ENCODE results near the gene CD69.

Gene CD69

DNA sequence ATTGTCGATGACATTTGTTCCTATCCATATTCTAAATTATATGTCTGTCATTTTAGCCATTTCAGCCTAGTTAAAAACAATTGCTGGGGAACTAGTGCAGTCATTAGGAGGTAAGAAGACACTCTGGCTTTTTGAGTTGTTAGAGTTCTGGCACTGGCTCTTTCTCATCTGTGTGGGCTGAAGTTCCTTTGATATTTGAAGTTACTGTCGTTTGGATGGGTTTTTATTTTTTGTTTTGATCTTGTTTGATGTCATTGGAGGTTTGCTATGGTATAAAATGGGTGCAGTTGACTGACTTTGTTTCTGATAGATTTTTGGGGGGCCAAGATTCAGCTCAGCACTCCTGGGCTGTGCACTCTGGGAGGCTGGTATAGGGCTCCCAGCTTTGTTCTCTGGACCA, 20.7 kb upstream of the CD69 start:
- no peak for DNase-seq (ENCODE audit: low read depth, low spot score)

DNA sequence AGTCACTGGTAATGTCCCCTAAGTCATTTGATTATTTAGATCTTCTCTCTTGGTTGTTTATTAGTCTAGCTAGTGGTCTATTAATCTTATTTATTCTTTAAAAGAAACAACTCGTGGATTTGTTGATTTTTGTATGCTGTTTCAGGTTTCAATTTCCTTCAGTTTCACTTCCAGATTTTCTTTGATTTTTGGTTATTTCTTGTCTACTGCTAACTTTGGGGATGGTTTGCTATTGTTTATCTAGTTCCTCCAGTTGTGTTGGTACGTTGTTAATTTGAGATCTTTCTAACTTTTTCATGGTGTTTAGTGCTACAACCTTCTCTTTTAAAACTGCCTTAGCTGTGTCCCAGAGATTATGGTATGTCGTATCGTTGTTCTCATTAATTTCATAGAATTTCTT, 18.5 kb upstream of the CD69 start:
- no peak for DNase-seq (ENCODE audit: low read depth, low spot score)

DNA sequence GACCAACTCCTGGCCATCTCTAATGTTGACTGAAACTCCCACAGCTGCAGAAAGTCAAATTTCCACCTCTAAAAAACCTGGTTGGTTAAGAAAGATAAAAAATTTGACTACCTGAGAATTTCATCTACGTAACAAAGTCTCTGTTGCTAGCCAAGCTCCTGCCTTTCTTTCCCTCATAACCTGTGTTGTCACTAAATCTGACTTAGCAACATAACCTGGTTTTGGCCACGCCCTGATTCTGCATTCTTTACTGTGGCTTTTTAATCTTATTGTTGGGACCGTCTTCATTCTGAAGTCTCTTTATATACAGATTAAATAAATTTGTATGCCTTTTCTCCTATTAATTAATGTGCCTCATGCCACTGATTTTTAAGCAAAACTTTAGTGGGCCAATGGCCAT, 16.1 kb upstream of the CD69 start:
- DNase-seq (ENCODE audit: low read depth, low spot score) = no peak

DNA sequence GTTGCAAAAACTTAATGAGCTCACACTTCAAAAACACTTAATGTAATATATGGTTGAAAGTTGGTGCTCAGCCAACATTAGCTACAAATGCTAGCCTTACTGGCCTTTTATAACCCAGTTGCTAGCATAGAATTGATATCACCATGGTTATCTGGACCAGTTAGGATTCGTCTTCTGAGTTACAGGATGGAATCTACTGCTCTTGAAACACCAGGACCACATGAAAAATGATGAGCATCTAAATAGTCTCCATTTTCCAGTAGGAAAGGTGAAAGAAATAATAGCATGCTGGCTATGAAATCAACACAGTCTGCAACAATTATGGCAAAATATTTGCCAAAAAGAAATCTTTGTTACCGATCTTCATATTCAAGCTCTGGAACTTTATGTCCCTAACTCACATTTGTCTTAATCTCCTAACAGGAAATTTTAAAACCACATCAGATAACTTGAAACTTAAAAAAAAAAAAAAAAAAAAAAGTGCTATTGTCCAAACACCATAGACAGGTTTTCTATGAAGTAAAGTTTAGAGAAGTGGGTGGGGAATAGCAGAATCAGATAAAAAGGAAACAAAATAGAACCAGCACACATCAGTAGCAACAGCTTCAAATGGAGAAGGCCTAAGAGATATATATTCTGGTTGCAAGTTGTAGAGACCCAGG, 12.6 kb upstream of the CD69 start:
- no peak for DNase-seq (ENCODE audit: low read depth, low spot score)

DNA sequence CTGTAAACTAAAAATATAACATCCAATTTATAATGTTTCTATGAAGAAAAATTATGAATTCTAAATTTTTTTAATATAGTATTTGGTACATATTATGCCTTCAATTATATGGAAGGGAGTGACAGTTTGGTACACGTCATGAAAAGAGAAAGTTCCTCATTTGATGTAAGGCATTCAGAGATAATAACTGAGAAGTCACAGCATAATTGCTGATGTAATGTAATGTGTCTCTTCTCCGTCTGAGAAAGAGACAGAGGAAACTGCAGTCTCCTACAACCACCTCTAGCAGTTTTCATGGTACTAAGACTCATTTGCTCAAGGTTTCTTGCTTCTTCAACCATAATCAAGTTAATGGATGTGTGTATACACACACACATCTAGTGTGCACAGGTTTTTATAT, 2.3 kb upstream of the CD69 start:
- DNase-seq (ENCODE audit: low read depth, low spot score) = no peak

DNA sequence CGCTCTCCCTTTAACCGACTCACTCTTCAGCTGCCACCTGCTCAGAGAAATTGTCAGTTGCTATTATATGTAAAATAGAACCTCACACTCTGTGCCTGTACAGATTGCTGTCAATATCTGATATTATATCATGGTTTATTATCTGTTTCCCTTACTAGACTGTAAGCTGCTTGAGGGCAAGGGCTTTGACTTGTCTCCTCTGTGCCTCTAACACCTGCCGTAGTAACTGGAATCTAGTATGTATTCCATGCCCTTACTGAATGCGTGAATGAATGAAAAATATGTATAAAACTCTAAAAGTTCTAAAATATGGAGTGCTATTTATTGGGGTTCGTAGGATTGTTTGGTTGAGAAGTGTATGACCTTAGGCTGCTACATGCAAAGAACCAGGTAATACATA, 1.7 kb upstream of the CD69 start:
- DNase-seq (ENCODE audit: low read depth, low spot score) = no peak

DNA sequence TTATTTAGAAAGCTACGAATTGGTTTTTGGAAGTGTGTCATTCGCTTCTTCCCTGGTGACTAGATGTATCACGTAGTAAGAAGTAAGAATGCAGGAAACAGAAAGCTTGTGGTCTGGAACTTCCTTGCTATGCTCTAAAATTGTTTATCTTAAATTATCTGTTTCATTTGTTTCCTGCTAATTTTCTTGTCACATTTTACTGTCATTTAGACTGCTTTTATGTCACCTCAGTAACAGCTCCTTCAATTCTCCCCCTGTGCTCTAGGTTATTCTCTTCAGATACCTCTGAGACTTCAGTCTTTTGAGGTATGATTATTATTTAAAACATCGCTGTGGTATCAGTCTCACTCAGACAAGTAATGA, 699 bp upstream of the CD69 start:
- no peak for DNase-seq (ENCODE audit: low read depth, low spot score)

DNA sequence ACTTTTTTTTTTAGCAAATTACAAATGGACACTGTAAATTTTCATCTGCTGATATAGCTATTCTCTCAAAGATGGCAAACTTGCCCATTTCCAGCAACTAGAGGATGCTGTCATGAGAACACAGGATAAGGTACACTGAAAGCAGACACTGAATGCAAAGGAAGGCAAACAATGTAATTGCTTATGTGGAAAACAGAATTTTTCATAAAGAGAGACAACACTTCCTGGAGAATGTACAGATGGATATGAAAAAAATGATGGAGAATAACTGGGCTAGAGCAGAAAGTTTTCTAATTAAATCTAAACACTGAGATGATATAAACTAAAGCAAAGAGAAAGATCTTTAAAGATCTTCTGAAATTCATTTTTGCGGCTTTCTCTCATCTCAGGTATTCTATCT, 581 bp downstream of the CD69 start:
- DNase-seq (ENCODE audit: low read depth, low spot score) = no peak

DNA sequence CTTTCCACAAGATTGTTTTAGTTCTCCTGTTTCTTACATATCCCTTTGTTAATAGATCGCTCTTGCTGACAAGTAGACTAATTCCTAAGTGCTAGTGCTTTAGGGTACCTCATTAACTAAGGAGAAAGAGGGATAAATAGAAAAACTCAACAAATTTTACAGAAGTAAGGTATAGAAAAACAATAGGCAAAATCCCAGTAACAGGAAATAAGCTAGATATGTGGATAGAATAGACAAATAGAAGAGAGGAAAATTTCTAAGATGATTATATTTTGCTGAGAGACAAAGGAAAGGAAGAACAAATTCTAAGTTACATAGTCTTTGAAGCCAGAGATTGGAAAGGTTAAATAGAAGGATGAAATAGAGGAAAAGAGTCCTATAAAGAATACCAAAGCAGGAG, 1.0 kb downstream of the CD69 start:
- DNase-seq (ENCODE audit: low read depth, low spot score) = no peak

DNA sequence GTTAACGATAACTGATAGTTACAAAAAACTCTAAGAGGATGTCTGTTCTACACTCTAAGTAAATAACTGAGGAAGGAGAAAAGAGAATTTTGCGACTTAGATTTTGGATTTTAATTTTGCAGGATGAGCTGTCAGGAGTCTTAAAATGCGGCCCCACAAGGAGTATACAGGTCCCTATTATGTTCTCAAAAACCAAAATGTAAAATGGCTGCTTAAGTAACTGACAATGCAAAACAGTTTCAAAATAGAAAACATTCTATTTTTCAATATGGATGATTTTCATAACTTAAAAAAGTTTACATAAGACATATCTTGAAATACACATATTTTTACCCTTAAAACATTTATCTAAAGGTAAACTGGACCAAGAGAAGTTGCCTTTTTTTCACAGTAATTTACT, 2.6 kb downstream of the CD69 start:
- no peak for DNase-seq (ENCODE audit: low read depth, low spot score)

DNA sequence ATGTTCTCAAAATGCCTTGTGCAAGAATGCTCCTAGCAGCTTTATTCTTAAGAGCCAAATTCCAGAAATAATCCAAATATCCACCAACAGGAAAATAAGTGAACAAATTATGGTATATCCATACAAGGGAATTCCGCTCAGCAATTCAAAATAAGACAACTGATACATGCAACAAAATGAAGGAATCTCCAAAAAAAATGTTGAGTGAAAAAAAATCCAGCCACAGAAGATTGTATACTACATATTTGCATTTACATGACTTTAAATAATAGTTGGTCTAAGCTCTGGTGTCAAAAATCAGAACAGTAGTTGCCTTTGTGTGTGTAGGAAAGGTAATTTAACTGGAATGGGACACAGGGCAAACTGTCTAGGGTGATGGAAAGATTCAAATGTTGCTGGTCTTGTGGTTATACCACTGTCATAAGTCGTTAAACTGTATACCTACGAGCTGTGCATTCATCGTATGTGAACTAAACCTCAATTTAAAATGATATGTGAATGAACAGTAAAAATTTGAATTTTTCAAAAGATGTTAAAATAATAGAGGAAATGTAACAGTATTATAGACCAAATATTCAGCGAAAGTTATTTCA, 3.2 kb downstream of the CD69 start:
- DNase-seq (ENCODE audit: low read depth, low spot score) = no peak

DNA sequence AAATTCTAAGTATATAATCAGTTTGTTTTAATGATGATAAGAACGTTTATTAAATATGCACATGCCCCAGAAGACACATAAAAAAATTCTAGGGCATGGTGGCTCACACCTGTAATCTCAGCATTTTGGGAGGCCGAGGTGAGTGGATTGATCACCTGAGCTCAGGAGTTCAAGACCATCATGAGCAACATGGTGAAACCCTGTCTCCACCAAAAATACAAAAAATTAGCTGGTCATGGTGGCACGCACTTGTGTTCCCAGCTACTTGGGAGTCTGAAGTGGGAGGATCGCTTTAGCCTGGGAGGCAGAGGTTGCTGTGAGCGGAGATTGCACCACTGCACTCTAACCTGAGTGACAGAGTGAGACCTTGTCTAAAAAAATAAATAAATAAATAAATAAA, 4.0 kb downstream of the CD69 start:
- no peak for DNase-seq (ENCODE audit: low read depth, low spot score)

DNA sequence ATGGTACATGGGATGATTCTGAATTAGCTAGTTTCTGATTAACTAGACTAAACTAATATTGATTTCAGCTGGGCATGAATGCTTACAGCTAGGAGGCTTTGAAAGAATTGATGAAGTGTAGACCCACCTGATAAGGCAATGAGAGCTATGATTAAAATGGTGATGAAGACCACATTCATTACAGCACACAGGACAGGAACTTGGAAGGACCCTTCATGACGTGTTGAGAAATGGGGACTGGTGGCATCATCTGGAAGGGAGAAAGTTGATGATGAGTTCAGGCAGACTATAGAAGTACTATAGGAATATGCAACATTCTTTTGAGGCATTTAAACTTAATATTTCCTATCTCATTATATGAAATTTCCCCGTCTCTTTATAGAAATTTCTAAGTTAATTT, 4.5 kb downstream of the CD69 start:
- DNase-seq (ENCODE audit: low read depth, low spot score) = no peak

DNA sequence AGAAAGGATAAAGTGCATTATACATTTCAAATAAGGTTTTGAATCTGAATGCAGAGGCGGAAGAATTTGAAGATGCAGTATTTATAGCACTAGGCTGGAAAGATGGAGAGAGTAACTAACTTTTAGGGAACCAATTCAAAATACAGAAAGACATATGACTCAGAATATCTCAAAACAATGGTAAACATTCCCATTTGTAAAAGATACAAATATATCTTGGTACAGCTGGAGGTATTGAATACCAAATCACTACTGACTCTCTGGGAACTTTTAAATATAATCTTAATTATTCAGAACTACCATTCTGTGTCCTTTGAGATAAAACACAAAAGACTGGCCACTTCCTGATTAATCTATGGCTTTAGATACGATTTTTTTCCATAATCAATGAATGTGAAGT, 5.1 kb downstream of the CD69 start:
- no peak for DNase-seq (ENCODE audit: low read depth, low spot score)

DNA sequence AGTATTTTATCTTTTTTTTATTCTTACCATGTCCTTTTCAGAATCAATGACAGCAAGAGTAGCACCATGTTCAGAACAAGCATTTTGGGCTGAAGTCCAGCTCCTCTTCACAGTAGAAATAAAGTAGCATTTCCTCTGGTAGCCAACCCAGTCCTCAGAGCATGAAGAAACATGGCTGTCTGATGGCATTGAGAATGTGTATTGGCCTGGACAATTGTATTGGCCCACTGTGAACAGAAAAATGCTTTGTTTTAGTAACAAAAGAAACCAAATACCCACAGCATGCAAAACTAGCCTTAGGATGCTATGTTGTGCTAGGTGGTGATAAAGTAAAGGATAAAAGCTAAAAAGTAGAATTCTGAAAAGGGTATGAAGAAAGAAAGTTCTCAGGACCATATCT, 5.7 kb downstream of the CD69 start:
- DNase-seq (ENCODE audit: low read depth, low spot score) = no peak

DNA sequence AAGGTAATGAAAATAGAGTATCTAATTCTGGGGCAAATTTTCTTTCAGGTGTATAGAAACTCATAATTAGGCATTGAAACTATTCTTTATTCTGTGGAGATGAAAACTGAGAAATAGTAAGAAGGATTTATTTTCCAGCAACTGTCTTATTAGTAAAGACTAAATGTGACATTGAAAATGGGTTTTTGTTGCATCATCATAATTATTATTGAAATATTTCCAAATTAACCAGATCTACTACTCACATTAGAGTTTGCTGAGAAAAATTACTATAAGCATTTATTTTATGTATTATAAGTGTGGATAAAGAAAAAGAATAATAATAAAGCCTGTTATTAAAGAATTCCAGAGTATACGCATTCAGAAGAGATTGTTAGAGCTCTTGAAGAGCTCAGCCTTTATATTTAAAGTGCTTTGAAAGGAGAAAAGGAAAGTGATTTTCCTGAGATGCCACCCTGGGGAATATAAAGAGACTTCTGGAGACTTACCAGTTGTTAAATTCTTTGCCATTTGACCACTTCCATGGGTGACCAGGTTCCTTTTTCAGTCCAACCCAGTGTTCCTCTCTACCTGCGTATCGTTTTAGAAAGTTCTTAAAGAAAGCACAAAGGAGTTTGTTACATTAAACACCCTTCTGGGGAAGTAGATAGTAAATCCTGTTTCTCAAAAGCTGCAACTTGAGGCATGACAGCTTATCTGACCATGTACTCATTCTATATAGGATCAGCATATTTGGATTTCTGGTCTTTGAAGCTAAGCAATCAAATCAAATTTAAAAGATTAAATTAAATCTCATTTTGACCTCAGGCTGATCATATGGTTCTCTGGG, 6.4 kb downstream of the CD69 start:
- no peak for DNase-seq (ENCODE audit: low read depth, low spot score)

DNA sequence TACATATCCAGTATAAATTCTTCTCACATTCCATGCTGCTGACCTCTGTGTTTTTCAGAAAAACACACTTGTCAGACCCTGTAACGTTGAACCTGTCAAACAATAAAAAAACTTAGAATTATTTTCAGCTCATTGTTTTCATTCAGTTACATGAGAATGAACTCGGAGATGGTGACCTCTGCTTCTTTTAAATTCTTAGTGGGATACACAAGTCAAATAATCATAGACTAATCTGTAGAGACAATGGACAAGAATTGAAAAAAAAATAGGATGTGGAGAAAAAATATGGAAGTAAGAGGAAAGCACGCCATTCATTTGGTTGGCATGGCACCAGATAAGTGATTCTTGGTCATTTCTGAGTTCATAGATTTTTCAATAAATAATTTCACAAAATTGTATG, 7.2 kb downstream of the CD69 start:
- DNase-seq (ENCODE audit: low read depth, low spot score) = no peak

DNA sequence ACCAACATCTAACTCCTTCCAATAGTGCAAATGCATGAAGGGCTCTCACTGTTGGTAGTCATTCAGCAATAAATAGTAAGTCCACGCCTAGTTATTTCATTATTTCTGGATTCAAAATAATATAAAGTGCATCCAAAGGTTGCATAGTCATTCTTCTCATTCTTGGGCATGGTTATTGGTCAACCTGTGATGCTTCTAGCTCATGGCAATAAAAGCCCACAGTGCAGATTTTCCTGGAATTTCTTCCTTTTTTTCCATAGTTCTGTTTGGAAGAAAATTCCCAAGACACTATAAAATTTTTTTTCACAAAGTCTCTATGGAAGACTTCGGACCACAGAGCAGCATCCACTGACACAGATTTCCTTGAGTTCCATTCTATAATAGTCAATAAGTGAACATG, 7.6 kb downstream of the CD69 start:
- no peak for DNase-seq (ENCODE audit: low read depth, low spot score)

DNA sequence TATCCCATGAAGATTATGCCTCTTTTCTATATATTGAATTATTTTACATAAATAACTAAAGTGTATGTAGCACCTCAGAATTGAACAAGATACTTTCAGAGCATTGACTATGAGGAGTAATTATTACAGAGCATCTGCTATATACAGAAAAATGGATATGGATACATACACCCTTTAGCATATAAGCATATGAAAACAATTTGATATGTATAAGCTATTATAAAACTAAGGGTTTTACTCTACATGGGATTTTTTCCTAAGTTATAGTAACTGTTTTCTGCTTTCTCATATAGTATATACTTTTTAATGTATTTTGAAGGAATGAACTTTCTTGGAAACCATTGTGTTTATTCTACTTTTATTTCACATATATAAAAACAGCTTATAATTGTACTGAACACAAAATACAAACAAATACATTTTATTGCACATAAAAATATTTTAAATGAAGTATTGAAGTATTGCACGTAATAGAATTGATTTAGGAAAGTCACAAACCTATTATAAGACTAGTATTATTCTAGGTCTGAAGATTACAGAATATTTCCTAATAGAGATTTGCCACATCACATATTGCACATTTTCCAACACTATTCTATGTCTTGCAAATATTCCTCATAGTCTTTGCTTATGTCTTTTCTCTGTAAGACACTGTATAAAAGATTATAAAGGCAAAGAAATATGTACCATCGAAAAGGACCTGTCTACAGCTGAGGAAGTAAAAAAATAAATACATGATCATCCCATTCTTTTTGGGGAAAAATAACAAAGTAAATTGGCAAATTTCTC, 8.4 kb downstream of the CD69 start:
- DNase-seq (ENCODE audit: low read depth, low spot score) = no peak

DNA sequence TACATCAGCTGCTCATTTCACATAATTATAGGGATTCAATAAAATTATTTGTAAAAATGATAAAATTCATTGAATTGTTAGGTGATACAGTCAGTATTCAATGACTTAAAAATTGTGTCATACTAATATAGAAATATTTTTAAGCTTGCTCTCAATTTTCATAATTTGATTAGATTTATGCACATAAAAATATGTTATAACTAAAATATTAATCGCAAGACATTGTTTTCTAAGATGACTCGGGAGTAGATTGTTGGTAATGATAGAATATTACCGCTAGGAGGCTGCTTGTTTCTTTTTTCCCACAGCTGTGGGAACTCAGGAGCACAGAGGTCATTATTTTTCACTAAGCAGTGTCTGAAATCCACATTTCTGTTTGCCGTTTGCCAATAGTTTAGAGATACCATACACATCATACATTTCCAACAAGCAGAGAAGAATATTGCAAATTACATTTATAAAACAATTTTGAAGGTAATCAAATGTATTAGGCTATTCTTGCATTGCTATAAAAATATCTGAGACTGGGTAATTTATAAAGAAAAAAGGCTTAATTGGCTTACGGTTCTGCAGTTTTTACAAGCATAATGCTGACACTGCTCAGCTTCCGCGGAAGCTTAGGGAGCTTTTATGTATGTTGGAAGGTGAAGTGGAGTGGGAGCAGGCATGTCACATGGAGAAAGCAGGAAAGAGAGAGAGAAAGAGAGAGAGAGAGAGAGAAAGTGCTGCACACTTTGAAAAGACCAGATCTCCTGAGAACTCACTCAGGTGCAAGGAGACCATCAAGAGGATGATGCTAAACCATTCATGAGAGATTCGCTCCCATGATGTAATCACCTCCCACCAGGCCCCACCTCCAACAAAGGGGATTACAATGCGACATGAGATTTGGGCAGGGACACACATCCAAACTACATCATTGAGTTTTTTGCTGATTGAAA, 9.2 kb downstream of the CD69 start:
- DNase-seq (ENCODE audit: low read depth, low spot score) = no peak
